ENCODE data around the gene GRK3.
A peak's percentile ranks its signal among the peaks of the same experiment; 100 is the strongest.
"Not testable (repeated sequence)": the region's sequence is repeated elsewhere in the genome, so short reads cannot be mapped to it uniquely, and the experiment has no call there.

Gene GRK3

DNA sequence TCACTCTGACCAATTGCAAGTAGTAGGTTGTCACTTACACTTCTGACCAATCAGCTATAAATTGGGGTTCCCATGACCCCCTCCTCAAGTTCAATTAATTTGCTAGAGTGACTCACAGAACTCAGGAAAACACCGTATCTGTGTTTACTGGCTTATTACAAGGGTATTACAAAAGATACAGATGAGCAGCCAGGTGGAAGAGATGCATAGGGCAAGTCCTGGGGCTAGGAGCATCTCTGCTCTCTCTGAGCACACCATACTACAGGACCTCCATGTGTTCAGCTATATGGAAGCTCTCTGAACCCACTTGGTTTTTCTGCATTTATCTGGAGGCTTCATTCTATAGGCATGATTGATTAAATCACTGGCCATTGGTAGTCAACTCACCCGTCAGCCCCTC is 11.3 kb upstream of the GRK3 start:
- Histone ChIP-seq H3K4me1 (ENCODE audit: control insufficient read depth, insufficient read depth, low read length) (peaks cover 4% of the 10 kb centered on the region), H3K9ac (ENCODE audit: low read depth, low read length) (no peak overlapping the region), H3K27me3 (ENCODE audit: control insufficient read depth, insufficient read depth, low read length) (no peaks in the 10 kb centered on the region), H3K4me3 (ENCODE audit: low read depth, low read length) (no peak overlapping the region), H3K36me3 (ENCODE audit: control insufficient read depth, insufficient read depth, low read length) (no peaks in the 10 kb centered on the region), H3K9me3 (ENCODE audit: control insufficient read depth, insufficient read depth, low read length) (no peaks in the 10 kb centered on the region)

DNA sequence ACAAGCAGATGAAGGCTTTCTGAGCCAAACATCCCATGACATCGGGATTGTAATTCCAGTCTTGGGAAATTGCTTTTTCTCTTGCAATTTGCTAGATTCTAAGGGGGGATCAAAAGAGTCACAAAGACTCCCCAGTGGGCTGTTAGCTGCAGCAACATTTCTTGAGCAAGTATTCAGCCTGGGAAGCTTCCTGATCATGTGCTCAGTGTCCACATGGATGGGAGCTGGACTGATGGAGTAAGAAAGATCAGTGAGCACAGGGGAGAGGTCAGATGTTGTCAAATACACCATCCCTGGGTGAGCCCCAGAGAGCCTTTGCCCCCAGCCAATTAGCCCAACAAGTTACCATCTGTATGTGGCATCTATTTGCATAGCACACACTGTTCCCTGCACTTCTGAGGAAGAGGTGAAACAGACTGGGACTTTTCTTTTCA is 10.2 kb upstream of the GRK3 start:
- H3K36me3 ChIP-seq (ENCODE audit: control insufficient read depth, insufficient read depth, low read length), result no peaks in the 10 kb centered on the region

GRCh38 chr22:25554689-25555088 is 9.8 kb upstream of the GRK3 start:
- H3K4me1 ChIP-seq (ENCODE audit: control insufficient read depth, insufficient read depth, low read length), result peaks cover 4% of the 10 kb centered on the region
- H3K27me3 ChIP-seq (ENCODE audit: control insufficient read depth, insufficient read depth, low read length), result no peaks in the 10 kb centered on the region

More for the DNA sequence above, 10.2 kb upstream of the GRK3 start:
- H3K4me1 ChIP-seq (ENCODE audit: control insufficient read depth, insufficient read depth, low read length), result peaks cover 4% of the 10 kb centered on the region
- H3K4me3 ChIP-seq (ENCODE audit: low read depth, low read length), result no peak overlapping the region
- H3K9me3 ChIP-seq (ENCODE audit: control insufficient read depth, insufficient read depth, low read length), result no peaks in the 10 kb centered on the region
- no peaks in the 10 kb centered on the region for H3K27me3 ChIP-seq (ENCODE audit: control insufficient read depth, insufficient read depth, low read length)
- no peak overlapping the region for H3K9ac ChIP-seq (ENCODE audit: low read depth, low read length)

DNA sequence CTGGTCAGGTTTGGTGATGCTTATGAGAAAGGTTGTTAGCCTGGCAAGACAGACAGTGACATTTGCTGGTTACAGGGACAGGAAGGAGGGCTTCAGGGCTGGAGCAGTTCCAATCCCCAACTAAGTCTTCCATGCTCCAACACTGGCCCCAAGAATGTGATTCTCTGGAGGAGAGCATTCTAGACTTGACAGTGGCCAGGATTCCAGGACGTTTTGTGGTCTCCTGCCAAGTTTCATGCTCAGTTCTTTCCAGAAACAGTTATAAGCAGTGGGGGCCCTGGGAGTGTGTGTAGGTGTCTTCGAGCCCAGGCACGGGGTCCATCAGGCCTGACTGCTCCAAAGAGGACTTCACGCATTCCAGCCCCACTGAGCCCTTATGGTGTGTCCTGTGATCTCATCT is 8.9 kb upstream of the GRK3 start:
- H3K9me3 ChIP-seq (ENCODE audit: control insufficient read depth, insufficient read depth, low read length), result no peaks in the 10 kb centered on the region

More at GRCh38 chr22:25554689-25555088, 9.8 kb upstream of the GRK3 start:
- no peak overlapping the region for H3K4me3 ChIP-seq (ENCODE audit: low read depth, low read length)
- H3K9ac ChIP-seq (ENCODE audit: low read depth, low read length), result no peak overlapping the region
- no peaks in the 10 kb centered on the region for H3K36me3 ChIP-seq (ENCODE audit: control insufficient read depth, insufficient read depth, low read length)
- no peaks in the 10 kb centered on the region for H3K9me3 ChIP-seq (ENCODE audit: control insufficient read depth, insufficient read depth, low read length)

DNA sequence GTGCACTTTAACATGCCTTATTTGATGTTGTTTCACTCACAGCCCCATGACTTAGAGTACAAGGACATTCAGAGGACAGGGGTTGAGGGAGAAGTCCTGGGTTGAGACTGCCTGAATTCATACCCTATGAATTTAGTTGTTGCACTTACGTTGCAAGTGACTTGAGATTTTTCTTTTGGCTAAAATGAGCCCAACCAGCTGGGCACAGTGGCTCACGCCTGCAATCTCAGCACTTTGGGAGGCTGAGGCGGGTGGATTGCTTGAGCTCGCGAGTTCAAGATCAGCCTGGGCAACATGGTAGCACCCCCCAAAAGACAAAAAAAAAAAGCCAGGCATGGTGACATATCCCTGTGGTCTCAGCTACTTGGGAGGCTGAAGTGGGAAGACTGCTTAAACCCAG is 7.3 kb upstream of the GRK3 start:
- H3K4me1 ChIP-seq (ENCODE audit: control insufficient read depth, insufficient read depth, low read length), result peaks cover 4% of the 10 kb centered on the region
- no peaks in the 10 kb centered on the region for H3K36me3 ChIP-seq (ENCODE audit: control insufficient read depth, insufficient read depth, low read length)
- no peaks in the 10 kb centered on the region for H3K9me3 ChIP-seq (ENCODE audit: control insufficient read depth, insufficient read depth, low read length)
- no peaks in the 10 kb centered on the region for H3K27me3 ChIP-seq (ENCODE audit: control insufficient read depth, insufficient read depth, low read length)
- H3K4me3 ChIP-seq (ENCODE audit: low read depth, low read length), result no peak overlapping the region
- H3K9ac ChIP-seq (ENCODE audit: low read depth, low read length), result no peak overlapping the region

More for the DNA sequence above, 8.9 kb upstream of the GRK3 start:
- Histone ChIP-seq H3K36me3 (ENCODE audit: control insufficient read depth, insufficient read depth, low read length) (no peaks in the 10 kb centered on the region), H3K4me3 (ENCODE audit: low read depth, low read length) (no peak overlapping the region), H3K27me3 (ENCODE audit: control insufficient read depth, insufficient read depth, low read length) (no peaks in the 10 kb centered on the region), H3K4me1 (ENCODE audit: control insufficient read depth, insufficient read depth, low read length) (peaks cover 4% of the 10 kb centered on the region), H3K9ac (ENCODE audit: low read depth, low read length) (no peak overlapping the region)

DNA sequence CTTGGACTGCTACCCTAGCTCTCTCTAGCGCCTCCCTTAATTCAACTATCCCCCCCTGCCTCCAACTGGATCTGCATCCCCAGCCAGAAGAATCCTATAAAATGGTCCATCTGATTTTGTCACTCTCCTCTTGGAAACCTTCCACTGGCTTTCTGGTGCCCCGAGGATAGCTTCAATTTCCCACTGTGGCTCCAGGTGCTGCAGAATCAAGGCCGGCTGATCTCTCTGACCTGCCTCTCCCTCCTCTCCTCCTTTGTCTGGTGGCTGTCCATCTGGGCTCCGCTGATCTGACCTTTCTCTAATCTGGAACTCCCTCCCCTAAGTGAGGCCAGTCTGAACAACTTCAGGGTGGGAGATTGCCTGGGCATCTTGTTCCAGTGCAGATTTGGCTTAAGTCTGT is 6.1 kb upstream of the GRK3 start:
- Histone ChIP-seq H3K9me3 (ENCODE audit: control insufficient read depth, insufficient read depth, low read length) (no peaks in the 10 kb centered on the region), H3K27me3 (ENCODE audit: control insufficient read depth, insufficient read depth, low read length) (peaks cover 8% of the 10 kb centered on the region), H3K36me3 (ENCODE audit: control insufficient read depth, insufficient read depth, low read length) (no peaks in the 10 kb centered on the region), H3K4me1 (ENCODE audit: control insufficient read depth, insufficient read depth, low read length) (peaks cover 5% of the 10 kb centered on the region), H3K4me3 (ENCODE audit: low read depth, low read length) (no peak overlapping the region), H3K9ac (ENCODE audit: low read depth, low read length) (no peak overlapping the region)

DNA sequence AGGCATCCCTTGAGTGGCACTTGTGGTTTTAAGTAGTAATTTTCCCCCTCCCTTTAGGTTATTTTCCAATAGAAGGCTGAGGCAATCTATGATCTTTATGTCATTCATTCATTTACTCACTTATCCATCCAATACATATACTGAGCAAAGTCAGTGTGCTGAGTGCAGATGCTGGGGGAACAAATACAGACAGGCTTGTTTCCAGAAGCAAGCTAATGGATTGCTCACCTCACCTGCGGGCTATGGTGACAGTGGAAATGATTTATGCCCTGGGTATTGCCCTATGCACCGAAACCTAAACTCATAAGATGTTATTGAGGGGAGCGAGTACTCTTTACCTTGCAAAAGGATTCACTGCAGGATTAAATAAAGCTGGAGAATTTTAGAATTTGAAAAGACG is 4.6 kb upstream of the GRK3 start:
- not testable (repeated sequence) for H3K4me3 ChIP-seq (ENCODE audit: low read depth, low read length); H3K4me1 ChIP-seq (ENCODE audit: control insufficient read depth, insufficient read depth, low read length); H3K9ac ChIP-seq (ENCODE audit: low read depth, low read length); H3K9me3 ChIP-seq (ENCODE audit: control insufficient read depth, insufficient read depth, low read length); H3K36me3 ChIP-seq (ENCODE audit: control insufficient read depth, insufficient read depth, low read length)
- H3K27me3 ChIP-seq (ENCODE audit: control insufficient read depth, insufficient read depth, low read length), result peaks cover 14% of the 10 kb centered on the region

DNA sequence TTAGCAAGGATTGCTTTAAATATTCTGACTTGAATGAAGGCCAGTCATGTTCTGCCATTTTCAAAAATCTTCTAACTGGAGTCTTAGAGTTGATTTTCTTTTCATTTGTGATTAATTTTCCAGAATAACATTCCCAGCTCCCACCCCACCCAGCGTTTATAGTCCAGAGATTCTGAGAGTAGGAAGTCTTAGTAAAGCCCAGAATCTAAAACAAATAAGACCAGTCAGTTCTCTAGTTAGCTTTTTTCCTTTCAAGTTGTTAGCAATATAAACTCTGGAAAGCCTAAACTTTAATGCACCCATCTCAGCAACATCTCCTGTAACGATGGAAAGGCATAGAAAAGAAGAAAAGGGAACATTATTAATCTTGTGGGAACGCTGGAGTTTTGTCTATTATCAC is 3.3 kb upstream of the GRK3 start:
- not testable (repeated sequence) for H3K36me3 ChIP-seq (ENCODE audit: control insufficient read depth, insufficient read depth, low read length); H3K9ac ChIP-seq (ENCODE audit: low read depth, low read length); H3K4me1 ChIP-seq (ENCODE audit: control insufficient read depth, insufficient read depth, low read length); H3K9me3 ChIP-seq (ENCODE audit: control insufficient read depth, insufficient read depth, low read length); H3K4me3 ChIP-seq (ENCODE audit: low read depth, low read length)
- H3K27me3 ChIP-seq (ENCODE audit: control insufficient read depth, insufficient read depth, low read length), result peaks cover 14% of the 10 kb centered on the region

GRCh38 chr22:25561927-25562326 is 2.5 kb upstream of the GRK3 start:
- not testable (repeated sequence) for H3K4me3 ChIP-seq (ENCODE audit: low read depth, low read length); H3K36me3 ChIP-seq (ENCODE audit: control insufficient read depth, insufficient read depth, low read length); H3K9ac ChIP-seq (ENCODE audit: low read depth, low read length); H3K9me3 ChIP-seq (ENCODE audit: control insufficient read depth, insufficient read depth, low read length)
- Histone ChIP-seq H3K27me3 (ENCODE audit: control insufficient read depth, insufficient read depth, low read length) (peaks cover 14% of the 10 kb centered on the region), H3K4me1 (ENCODE audit: control insufficient read depth, insufficient read depth, low read length) (peaks cover 12% of the 10 kb centered on the region)

DNA sequence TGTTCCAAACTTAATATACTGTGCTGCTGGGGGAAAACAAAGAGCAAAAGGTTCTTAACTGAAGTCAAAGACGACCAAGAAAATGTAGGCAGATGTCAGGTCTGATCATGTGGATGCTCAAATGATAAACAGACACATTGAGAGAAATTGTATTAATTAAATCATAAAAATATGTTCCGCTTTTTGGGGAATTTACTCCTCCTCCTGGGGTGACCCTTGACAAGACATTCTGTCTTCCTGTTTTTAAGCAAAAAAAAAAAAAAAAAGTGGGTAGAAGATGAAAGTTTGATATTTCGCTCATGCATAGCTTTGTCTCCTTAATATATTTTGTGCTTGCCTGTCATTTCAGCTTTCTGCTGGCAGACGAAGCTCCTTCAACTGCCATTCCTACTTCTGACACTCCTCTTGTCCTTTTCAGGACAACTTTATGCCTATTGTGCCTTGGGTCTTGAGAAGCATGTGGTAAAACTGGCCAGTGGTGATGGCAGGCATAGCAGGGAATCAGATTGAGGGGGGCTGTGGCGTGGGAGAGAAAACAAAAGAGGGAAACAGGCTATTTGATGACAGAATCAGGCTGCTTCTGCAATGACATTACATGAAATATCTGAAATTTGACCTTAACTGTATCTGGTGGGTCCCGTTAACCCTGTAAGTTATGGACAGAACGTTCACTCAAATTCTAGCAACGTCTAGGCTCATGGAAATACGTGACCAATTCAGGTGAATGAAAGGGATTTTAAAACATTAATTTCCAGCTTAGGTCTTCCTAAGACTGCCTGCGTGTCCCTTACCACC is 1.3 kb upstream of the GRK3 start:
- H3K9ac ChIP-seq (ENCODE audit: low read depth, low read length), result not testable (repeated sequence)
- peaks cover 18% of the 10 kb centered on the region for H3K4me1 ChIP-seq (ENCODE audit: control insufficient read depth, insufficient read depth, low read length)
- H3K4me3 ChIP-seq (ENCODE audit: low read depth, low read length), result peak overlapping the region; percentile 77

DNA sequence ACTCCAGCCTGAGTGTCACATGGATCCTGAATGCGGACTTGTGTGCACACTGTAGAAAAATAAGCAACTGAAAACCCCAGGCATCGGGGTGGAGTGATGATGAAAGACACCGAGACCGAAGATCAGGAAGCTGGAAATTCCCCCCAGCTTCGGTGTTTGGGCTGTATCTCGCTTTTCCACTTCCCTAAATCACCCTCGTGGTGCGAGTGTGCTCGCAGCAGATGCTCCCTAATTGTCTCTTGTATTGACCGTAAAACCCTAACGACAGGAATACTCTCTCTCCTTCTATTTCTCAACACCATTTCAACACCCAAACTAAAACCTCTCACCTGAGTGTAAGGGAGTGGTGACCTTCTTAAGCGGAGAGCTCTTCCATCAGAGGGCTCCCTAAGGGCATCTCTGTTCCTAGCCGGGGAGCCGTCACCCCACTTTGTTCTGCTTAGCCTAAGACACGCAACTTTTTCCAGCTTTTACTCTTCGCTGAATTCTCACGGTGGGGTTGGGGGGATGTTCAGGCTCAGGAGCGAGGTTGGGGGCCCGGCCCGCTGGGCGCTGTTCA is 635 bp upstream of the GRK3 start:
- Histone ChIP-seq H3K9ac (ENCODE audit: low read depth, low read length) (peak overlapping the region; percentile 30), H3K4me3 (ENCODE audit: low read depth, low read length) (peak overlapping the region; percentile 77), H3K9me3 (ENCODE audit: control insufficient read depth, insufficient read depth, low read length) (no peaks in the 10 kb centered on the region), H3K4me1 (ENCODE audit: control insufficient read depth, insufficient read depth, low read length) (peaks cover 18% of the 10 kb centered on the region), H3K36me3 (ENCODE audit: control insufficient read depth, insufficient read depth, low read length) (no peaks in the 10 kb centered on the region), H3K27me3 (ENCODE audit: control insufficient read depth, insufficient read depth, low read length) (peaks cover 14% of the 10 kb centered on the region)

More for the DNA sequence above, 1.3 kb upstream of the GRK3 start:
- H3K27me3 ChIP-seq (ENCODE audit: control insufficient read depth, insufficient read depth, low read length), result peaks cover 14% of the 10 kb centered on the region
- not testable (repeated sequence) for H3K9me3 ChIP-seq (ENCODE audit: control insufficient read depth, insufficient read depth, low read length); H3K36me3 ChIP-seq (ENCODE audit: control insufficient read depth, insufficient read depth, low read length)

GRCh38 chr22:25564979-25565677 is 653 bp downstream of the GRK3 start:
- Histone ChIP-seq H3K4me1 (ENCODE audit: control insufficient read depth, insufficient read depth, low read length) (peaks cover 20% of the 10 kb centered on the region), H3K9ac (ENCODE audit: low read depth, low read length) (no peak overlapping the region)

More at GRCh38 chr22:25564979-25565677, 653 bp downstream of the GRK3 start:
- Histone ChIP-seq H3K9me3 (ENCODE audit: control insufficient read depth, insufficient read depth, low read length) (no peaks in the 10 kb centered on the region), H3K27me3 (ENCODE audit: control insufficient read depth, insufficient read depth, low read length) (peaks cover 14% of the 10 kb centered on the region), H3K4me3 (ENCODE audit: low read depth, low read length) (peak overlapping the region; percentile 86), H3K36me3 (ENCODE audit: control insufficient read depth, insufficient read depth, low read length) (no peaks in the 10 kb centered on the region)

Data from iPS-15b (cell line).